Muscle layer of duodenum (tissue), 2 donors: Measurements from ENCODE around the gene ANKRD13A.
A peak's percentile ranks its signal among the peaks of the same experiment; 100 is the strongest.
"Not testable (repeated sequence)": the region's sequence is repeated elsewhere in the genome, so short reads cannot be mapped to it uniquely, and the experiment has no call there.

Experiments
- H3K27ac ChIP-seq: one replicate; pipeline ENCODE4 v1.7.0; 2013; ENCODE audit warnings: mild to moderate bottlenecking, low read length
- H3K27me3 ChIP-seq: one replicate; pipeline ENCODE4 v1.7.0; 2013; ENCODE audit warnings: low read depth, mild to moderate bottlenecking, control low read depth, low read length
- H3K36me3 ChIP-seq, 2 donors: one replicate each; pipeline ENCODE4 v1.7.0; 2013; ENCODE audit warnings: low read length in 2 of 2, control low read depth in 1 of 2, mild to moderate bottlenecking in 1 of 2; ENCODE audit not compliant: insufficient read depth in 2 of 2, control insufficient read depth in 1 of 2
- H3K4me1 ChIP-seq, 2 donors: one replicate each; pipeline ENCODE4 v1.7.0; 2013; ENCODE audit warnings: low read length in 2 of 2, mild to moderate bottlenecking in 2 of 2, control low read depth in 1 of 2, moderate library complexity in 1 of 2; ENCODE audit not compliant: insufficient read depth in 2 of 2, control insufficient read depth in 1 of 2
- H3K4me3 ChIP-seq, 2 donors: one replicate each; pipeline ENCODE4 v1.7.0; 2013; ENCODE audit warnings: low read length in 2 of 2, low read depth in 1 of 2, mild to moderate bottlenecking in 1 of 2
- H3K9me3 ChIP-seq, 2 donors: one replicate each; pipeline ENCODE4 v1.7.0; 2013; ENCODE audit warnings: low read length in 2 of 2, control low read depth in 1 of 2, mild to moderate bottlenecking in 1 of 2; ENCODE audit not compliant: control insufficient read depth in 1 of 2
- donor health status: healthy.

ANKRD13A gene

GRCh38 chr12:110033888-110034287, 34.7 kb downstream of the ANKRD13A start:
- H3K27ac ChIP-seq, result no peak overlapping the region
- peaks cover 55 to 67% of the 10 kb centered on the region in 2 donors for H3K36me3 ChIP-seq

DNA sequence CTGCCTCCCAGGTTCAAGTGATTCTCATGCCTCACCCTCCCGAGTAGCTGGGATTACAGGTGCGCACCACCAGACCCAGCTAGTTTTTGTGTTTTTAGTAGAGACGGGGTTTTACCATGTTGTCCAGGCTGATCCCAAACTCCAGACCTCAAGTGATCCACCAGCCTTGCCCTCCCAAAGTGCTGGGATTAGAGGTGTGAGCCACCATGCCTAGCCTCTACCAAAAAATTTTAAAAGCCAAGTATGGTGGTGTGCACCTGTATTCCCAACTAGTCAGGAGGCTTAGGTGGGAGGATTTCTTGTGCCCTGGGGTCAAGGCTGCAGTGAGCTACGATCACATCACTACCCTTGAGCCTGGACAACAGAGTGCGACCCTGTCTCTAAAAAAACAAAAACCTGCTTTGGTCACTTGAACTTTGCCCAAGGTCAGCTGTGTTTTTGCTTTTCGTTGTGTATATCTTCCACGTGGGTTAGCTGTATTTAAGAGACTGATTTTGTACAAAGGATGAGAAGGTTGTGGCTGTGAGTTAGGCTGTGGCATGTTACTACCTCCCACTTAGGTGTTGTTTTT, 36.4 kb downstream of the ANKRD13A start:
- Histone ChIP-seq H3K27me3 (no peaks in the 10 kb centered on the region), H3K27ac (no peak overlapping the region), H3K36me3 (peaks cover 43 to 56% of the 10 kb centered on the region in 2 donors), H3K4me3 (no peak overlapping the region), H3K9me3 (no peaks in the 10 kb centered on the region), H3K4me1 (no peaks in the 10 kb centered on the region)

More at GRCh38 chr12:110033888-110034287, 34.7 kb downstream of the ANKRD13A start:
- no peaks in the 10 kb centered on the region for H3K4me1 ChIP-seq
- H3K9me3 ChIP-seq, result no peaks in the 10 kb centered on the region
- H3K27me3 ChIP-seq, result no peaks in the 10 kb centered on the region
- H3K4me3 ChIP-seq, result no peak overlapping the region

- Histone ChIP-seq H3K36me3 (peaks cover 49 to 54% of the 10 kb centered on the region in 2 donors), H3K27ac (no peak overlapping the region), H3K4me3 (no peak overlapping the region), H3K4me1 (no peaks in the 10 kb centered on the region), H3K27me3 (no peaks in the 10 kb centered on the region), H3K9me3 (no peaks in the 10 kb centered on the region)
Measured at GRCh38 chr12:110037315-110037714, 38.1 kb downstream of the ANKRD13A start.

- H3K9me3 ChIP-seq, result no peaks in the 10 kb centered on the region
- H3K27ac ChIP-seq, result peak overlapping the region; percentile 58
- no peak overlapping the region for H3K4me3 ChIP-seq
- no peaks in the 10 kb centered on the region for H3K4me1 ChIP-seq
- peaks cover 44 to 51% of the 10 kb centered on the region in 2 donors for H3K36me3 ChIP-seq
- H3K27me3 ChIP-seq, result no peaks in the 10 kb centered on the region
Measured at GRCh38 chr12:110038741-110039084, 39.5 kb downstream of the ANKRD13A start.

DNA sequence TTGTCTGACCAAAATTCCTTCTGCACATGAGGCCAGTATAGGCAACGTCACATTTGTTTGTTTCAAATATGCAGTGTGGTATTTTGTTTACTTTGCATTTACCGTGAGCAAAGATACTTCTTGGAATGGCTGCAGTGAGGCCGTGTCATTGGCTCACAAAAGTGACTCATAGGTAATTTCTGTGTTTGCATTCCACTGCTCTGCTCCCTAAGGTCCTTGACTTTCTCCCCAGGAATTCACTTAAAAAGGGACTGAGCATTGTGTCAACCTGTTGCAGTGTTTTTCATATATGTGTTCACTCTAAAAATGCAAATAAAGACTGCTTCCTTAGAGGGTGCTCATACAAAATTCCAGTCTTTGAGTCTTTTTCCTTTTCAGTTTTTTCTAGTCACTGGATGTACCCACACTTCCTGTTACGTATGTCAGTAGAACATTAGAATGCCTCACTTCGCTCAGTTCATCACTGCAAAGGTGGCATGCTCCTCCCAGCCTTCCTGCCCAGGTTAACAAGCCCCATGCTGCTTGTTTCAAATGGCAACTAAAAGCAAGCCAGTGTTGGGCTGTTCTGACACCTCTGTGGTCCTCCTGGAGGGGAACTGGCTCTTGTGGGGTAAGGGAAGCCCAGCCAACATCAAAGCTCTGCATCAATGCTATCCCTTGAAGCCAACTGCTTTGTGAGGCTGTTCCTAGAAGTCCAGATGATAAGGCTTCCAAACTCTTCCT, 40.0 kb downstream of the ANKRD13A start:
- Histone ChIP-seq H3K4me1 (no peaks in the 10 kb centered on the region), H3K9me3 (no peaks in the 10 kb centered on the region), H3K4me3 (no peak overlapping the region), H3K27ac (peak overlapping the region; percentile 58), H3K36me3 (peaks cover 42 to 45% of the 10 kb centered on the region in 2 donors), H3K27me3 (no peaks in the 10 kb centered on the region)

GRCh38 chr12:110042264-110042663, 43.0 kb downstream of the ANKRD13A start:
- no peaks in the 10 kb centered on the region for H3K27me3 ChIP-seq
- peaks cover 0 to 11% of the 10 kb centered on the region in 2 donors for H3K4me1 ChIP-seq
- no peak overlapping the region for H3K27ac ChIP-seq
- H3K9me3 ChIP-seq, result no peaks in the 10 kb centered on the region
- H3K4me3 ChIP-seq, result no peak overlapping the region
- peaks cover 25 to 29% of the 10 kb centered on the region in 2 donors for H3K36me3 ChIP-seq

DNA sequence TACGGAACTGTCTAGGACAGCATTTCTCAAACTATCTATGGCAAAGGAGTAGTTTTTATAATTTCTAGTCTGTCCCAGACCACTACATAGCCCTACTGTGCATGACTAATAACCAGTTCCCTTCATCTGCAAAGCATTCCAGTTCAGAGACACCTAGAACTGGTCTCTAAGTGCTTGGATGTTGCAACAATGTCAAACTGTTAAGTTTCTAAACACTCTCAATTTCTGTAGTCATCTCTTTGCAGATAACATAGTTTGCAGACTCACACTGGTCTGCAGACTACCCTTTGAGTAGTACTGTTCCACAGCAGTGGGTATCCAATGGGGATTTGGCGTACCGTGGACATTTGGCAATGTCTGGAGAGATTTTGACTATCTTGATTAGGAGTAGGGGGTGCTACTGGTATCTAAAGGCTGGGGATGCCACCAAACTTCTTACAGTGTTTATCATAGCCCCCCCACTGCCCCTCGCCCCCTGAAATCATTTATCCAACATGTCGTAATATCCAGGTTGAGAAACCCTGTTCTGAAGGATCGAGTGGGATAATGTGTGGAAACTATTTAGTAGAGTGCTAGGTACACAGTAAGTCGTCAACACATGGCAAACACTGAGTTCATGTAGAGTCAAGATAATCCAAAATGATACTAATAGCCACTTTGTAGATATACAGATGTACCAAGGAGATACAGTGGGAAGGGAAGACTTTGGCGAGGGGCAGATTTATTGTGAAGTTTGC, 47.4 kb downstream of the ANKRD13A start:
- H3K36me3 ChIP-seq, result peaks cover 9 to 13% of the 10 kb centered on the region in 2 donors
- H3K9me3 ChIP-seq, result no peaks in the 10 kb centered on the region
- no peak overlapping the region for H3K27ac ChIP-seq
- H3K27me3 ChIP-seq, result no peaks in the 10 kb centered on the region
- H3K4me1 ChIP-seq, result peaks cover 0 to 25% of the 10 kb centered on the region in 2 donors
- peak overlapping the region in 1 of 2 donors; percentile 98 for H3K4me3 ChIP-seq

DNA sequence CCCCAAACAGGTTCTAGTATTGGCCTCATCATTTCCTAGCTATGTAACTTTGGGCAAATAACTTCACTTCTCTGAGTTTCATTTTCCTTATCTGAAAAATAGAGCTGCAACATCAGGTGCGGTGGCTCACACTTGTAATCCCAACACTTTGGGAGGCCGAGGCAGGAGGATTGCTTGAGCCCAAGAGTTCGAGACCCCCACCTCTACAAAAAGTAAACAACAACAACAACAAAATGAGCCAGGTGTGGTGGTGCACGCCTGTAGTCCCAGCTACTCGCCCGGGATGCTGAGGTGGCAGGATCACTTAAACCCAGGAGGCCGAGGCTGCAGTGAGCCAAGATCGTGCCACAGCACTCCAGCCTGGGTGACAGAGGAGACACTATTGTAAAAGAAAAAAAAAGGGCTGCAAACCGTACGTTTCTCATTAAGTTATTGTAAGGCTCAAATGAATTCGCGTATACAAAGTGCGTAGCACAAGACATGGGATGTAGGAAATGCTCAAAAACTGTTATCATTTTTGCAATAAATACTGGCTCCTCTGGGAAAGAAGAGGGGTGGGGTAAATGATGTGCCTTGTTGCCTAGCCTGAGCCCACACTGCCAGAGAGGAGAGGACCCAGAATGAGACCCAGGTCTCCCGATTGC, 48.2 kb downstream of the ANKRD13A start:
- H3K9me3 ChIP-seq, result no peaks in the 10 kb centered on the region
- H3K27me3 ChIP-seq, result no peaks in the 10 kb centered on the region
- H3K4me1 ChIP-seq, result peaks cover 0 to 25% of the 10 kb centered on the region in 2 donors
- peak overlapping the region; percentile 90 to 98 for H3K4me3 ChIP-seq
- peaks cover under 1 to 5% of the 10 kb centered on the region in 2 donors for H3K36me3 ChIP-seq
- peak overlapping the region; percentile 90 for H3K27ac ChIP-seq

- Histone ChIP-seq H3K9me3 (no peaks in the 10 kb centered on the region), H3K36me3 (peaks cover 0 to 4% of the 10 kb centered on the region in 2 donors), H3K4me3 (peak within 1 kb of the TSS; percentile 90 to 98), H3K4me1 (peaks cover 0 to 25% of the 10 kb centered on the region in 2 donors), H3K27me3 (no peaks in the 10 kb centered on the region), H3K27ac (peak within 1 kb of the TSS; percentile 90)
Measured at GRCh38 chr12:110048242-110049027, 49.2 kb downstream of the ANKRD13A start, which contains the start of gene C12orf76. TSS of gene C12orf76 (minus strand) at chr12:110048522. CDS start at chr12:110048495, 27 bp downstream.

DNA sequence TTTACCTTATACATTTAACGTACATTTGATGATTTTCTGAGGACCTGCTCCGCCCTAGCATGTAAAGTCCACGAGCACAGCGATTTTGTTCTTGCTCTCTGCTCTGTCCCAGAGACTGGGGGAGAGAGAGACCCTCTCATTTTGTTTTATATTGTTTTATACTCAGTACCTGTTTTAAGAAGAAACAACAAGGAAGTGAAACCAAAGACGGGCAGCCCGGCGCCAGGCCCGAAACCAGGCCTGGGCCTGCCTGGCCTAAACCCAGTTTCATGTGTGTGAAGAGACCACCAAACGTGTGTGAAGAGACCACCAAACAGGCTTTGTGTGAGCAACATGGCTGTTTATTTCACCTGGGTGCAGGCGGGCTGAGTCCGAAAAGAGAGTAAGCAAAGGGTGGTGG, 49.8 kb downstream of the ANKRD13A start:
- not testable (repeated sequence) for H3K27me3 ChIP-seq, H3K9me3 ChIP-seq, H3K36me3 ChIP-seq
- peaks cover 0 to 25% of the 10 kb centered on the region in 2 donors for H3K4me1 ChIP-seq
- H3K4me3 ChIP-seq, result peak overlapping the region; percentile 90 to 98
- H3K27ac ChIP-seq, result peak overlapping the region; percentile 90
